A549 (cell line): ENCODE measurements around the gene CHPT1. TPM values are rescaled to one million over a fixed set of nuclear protein-coding genes. Genes with fewer than 3 reads are reported as not detected.

Source experiments
- ATAC-seq, 2 experiments: fragments of 200-7000 bp in 1 of 2; fragments of >200 bp in 1 of 2; cut with Nextera tagmentation in 1 of 2; cut with Tn5 transposase in 1 of 2; 3 replicates each; pipeline versions ENCODE4 v1.8.0 to v1.9.1; 2018 to 2020; ENCODE audit warnings: mild to moderate bottlenecking in 1 of 2, moderate library complexity in 1 of 2
- CTCF ChIA-PET: fragments of 300-600 bp; sonication (Branson Sonifier 250); formaldehyde crosslinking; extraction: SDS; loops from one replicate; lab custom pipeline; 2021; ENCODE audit warnings: antibody characterized with exemption, inconsistent platforms; lab: Yijun Ruan, JAX
- POLR2A ChIA-PET: fragments of 350-600 bp; formaldehyde crosslinking; extraction: SDS; loops from one replicate; lab custom pipeline; 2021; ENCODE audit warnings: antibody characterized with exemption, inconsistent platforms; lab: Yijun Ruan, JAX
- DNase-seq, 2 experiments: peaks; one replicate each; pipeline versions ENCODE4 v3.0.0 to v3.0.0-alpha.2; 2011 to 2016; ENCODE audit warnings: low read depth in 1 of 2, low spot score in 1 of 2
- FAIRE-seq: peaks from 2 replicates; lab custom pipeline; 2011; peaks lifted over from hg19 to GRCh38; lab: Jason Lieb, UNC
- H3K27ac ChIP-seq, 2 experiments: fragments of >200 bp; sonication (Bioruptor Twin); formaldehyde crosslinking; 3 replicates each; pipeline ENCODE4 v1.5.1; 2016 to 2017
- H3K4me1 ChIP-seq: fragments of >200 bp; sonication (Bioruptor Twin); formaldehyde crosslinking; 3 replicates; pipeline ENCODE4 v1.6.1; 2016
- H3K4me2 ChIP-seq: fragments of >200 bp; sonication (Bioruptor Twin); formaldehyde crosslinking; 3 replicates; pipeline ENCODE4 v1.6.1; 2016
- H3K4me3 ChIP-seq: fragments of >200 bp; sonication (Bioruptor Twin); formaldehyde crosslinking; 3 replicates; pipeline ENCODE4 v1.5.1; 2016
- H3K9me3 ChIP-seq: fragments of >200 bp; sonication (Bioruptor Twin); formaldehyde crosslinking; 3 replicates; pipeline ENCODE4 v1.6.1; 2016
- BHLHE40 ChIP-seq: IDR thresholded peaks from 2 replicates; pipeline ENCODE4 v1.6.1; 2012; ENCODE audit warnings: low read depth, low read length, inconsistent platforms
- CBX2 ChIP-seq: fragments of 200-600 bp; sonication (generic); IDR thresholded peaks from 2 replicates; pipeline ENCODE4 v1.6.1; 2016; ENCODE audit warnings: low read depth, mild to moderate bottlenecking, borderline replicate concordance
- CBX8 ChIP-seq: fragments of 200-600 bp; sonication (generic); IDR thresholded peaks from 2 replicates; pipeline ENCODE4 v1.6.1; 2016
- CHD2 ChIP-seq: fragments of 150-350 bp; IDR thresholded peaks from 2 replicates; pipeline ENCODE4 v1.6.1; 2014; ENCODE audit warnings: low read length; ENCODE audit not compliant: partially characterized antibody
- EHMT2 ChIP-seq: fragments of 200-600 bp; sonication (generic); IDR thresholded peaks from 2 replicates; pipeline ENCODE4 v1.6.1; 2016; ENCODE audit warnings: antibody characterized with exemption, low read depth, mild to moderate bottlenecking, moderate library complexity
- EP300 ChIP-seq, 2 experiments: fragments of >200 bp; sonication (Bioruptor Twin); formaldehyde crosslinking; IDR thresholded peaks; 2 replicates in 1 of 2; 3 replicates in 1 of 2; pipeline ENCODE4 v1.6.1; 2016 to 2017
- ESRRA ChIP-seq: fragments of 150-350 bp; IDR thresholded peaks from 2 replicates; pipeline ENCODE4 v1.6.1; 2014; ENCODE audit warnings: mild to moderate bottlenecking, low read length, borderline replicate concordance
- FOXS1 ChIP-seq: fragments of 250-450 bp; sonication (Bioruptor Pico); IDR thresholded peaks from 2 replicates; pipeline ENCODE4 v1.5.0; 2020; ENCODE audit warnings: mild to moderate bottlenecking, moderate library complexity
- HDAC2 ChIP-seq: fragments of 200-600 bp; sonication (generic); IDR thresholded peaks from 2 replicates; pipeline ENCODE4 v1.6.1; 2016
- HOXA7 ChIP-seq: fragments of 250-450 bp; sonication (Bioruptor Pico); IDR thresholded peaks from 2 replicates; pipeline ENCODE4 v1.5.0; 2020; ENCODE audit warnings: mild to moderate bottlenecking, moderate library complexity
- JUN ChIP-seq, 2 experiments: fragments of >200 bp; sonication (Bioruptor Twin); formaldehyde crosslinking; IDR thresholded peaks; 2 replicates in 1 of 2; 3 replicates in 1 of 2; pipeline ENCODE4 v1.6.1; 2016 to 2017
- JUNB ChIP-seq: fragments of >200 bp; sonication (Bioruptor Twin); formaldehyde crosslinking; IDR thresholded peaks from 2 replicates; pipeline ENCODE4 v1.6.1; 2016
- KDM1A ChIP-seq: fragments of 200-600 bp; sonication (generic); IDR thresholded peaks from 2 replicates; pipeline ENCODE4 v1.6.1; 2016; ENCODE audit warnings: low read depth, mild to moderate bottlenecking
- MAFK ChIP-seq: fragments of 450-650 bp; IDR thresholded peaks from 2 replicates; pipeline ENCODE4 v1.6.1; 2014; ENCODE audit not compliant: partially characterized antibody
- MAZ ChIP-seq: fragments of 150-350 bp; IDR thresholded peaks from 2 replicates; pipeline ENCODE4 v1.6.1; 2014; ENCODE audit warnings: antibody characterized with exemption, low read depth, low read length, borderline replicate concordance
- MYC ChIP-seq: IDR thresholded peaks from 2 replicates; pipeline ENCODE4 v1.6.1; 2012; ENCODE audit warnings: mild to moderate bottlenecking, inconsistent platforms, low read length, improper control_type of control experiment, borderline replicate concordance
- NFE2L2 ChIP-seq: fragments of 150-350 bp; conservative IDR thresholded peaks from 2 replicates; pipeline ENCODE4 v1.6.1; 2014; ENCODE audit warnings: low read length
- POLR2A ChIP-seq: IDR thresholded peaks from 2 replicates; pipeline ENCODE4 v1.6.1; 2012; ENCODE audit warnings: mild to moderate bottlenecking, low read length
- POLR2AphosphoS2 ChIP-seq: conservative IDR thresholded peaks from 2 replicates; pipeline ENCODE4 v1.6.1; 2012; ENCODE audit warnings: low read length, improper control_type of control experiment, inconsistent platforms
- RARB ChIP-seq: fragments of 250-450 bp; sonication (Bioruptor Pico); IDR thresholded peaks from 2 replicates; pipeline ENCODE4 v1.8.0; 2021; ENCODE audit warnings: mild to moderate bottlenecking, moderate library complexity
- RFX5 ChIP-seq: fragments of 450-650 bp; IDR thresholded peaks from 2 replicates; pipeline ENCODE4 v1.7.1; 2014; ENCODE audit warnings: antibody characterized with exemption, mild to moderate bottlenecking, moderate library complexity
- TFCP2L1 ChIP-seq: fragments of 250-450 bp; sonication (Bioruptor Pico); IDR thresholded peaks from 2 replicates; pipeline ENCODE4 v1.5.0; 2021; ENCODE audit warnings: mild to moderate bottlenecking
- ZNF302 ChIP-seq: fragments of 250-450 bp; sonication (Bioruptor Pico); IDR thresholded peaks from 2 replicates; pipeline ENCODE4 v1.9.0; 2021; ENCODE audit warnings: inconsistent platforms, mild to moderate bottlenecking, moderate library complexity
- ZSCAN20 ChIP-seq: fragments of 250-450 bp; sonication (Bioruptor Pico); IDR thresholded peaks from 2 replicates; pipeline ENCODE4 v1.8.0; 2022; ENCODE audit warnings: mild to moderate bottlenecking, moderate library complexity
- WGBS: methylation state at CpG from one replicate; pipeline ENCODE4 v1.1.6; 2017; ENCODE audit errors: missing lambda C conversion rate; 5-methylcytosine and 5-hydroxymethylcytosine counted together
- polyA plus RNA-seq, 4 experiments: library from polyadenylated mRNA; depleted of rRNA in 3 of 4; stranded (reverse); fragments of >200 nt; fragmentation: RNase III in 1 of 4; extraction: RNeasy Plus Mini Kit Qiagen cat#74134 plus additional on column Dnase treatment in 1 of 4; gene quantifications; 2 replicates in 3 of 4; 3 replicates in 1 of 4; pipeline ENCODE4 v1.2.3, GENCODE V29; 2011 to 2017
- TF ChIP-seq, protein P1 (sequence below): fragments of 250-450 bp; sonication (Bioruptor Pico); IDR thresholded peaks from 2 replicates; pipeline ENCODE4 v1.5.0; 2020; ENCODE audit warnings: low read depth, mild to moderate bottlenecking, moderate library complexity
- TF ChIP-seq, protein P2 (sequence below): IDR thresholded peaks from 2 replicates; pipeline ENCODE4 v1.6.1; 2012; ENCODE audit warnings: low read depth, borderline replicate concordance
- TF ChIP-seq, protein P3 (sequence below): fragments of >200 bp; sonication (Bioruptor Twin); formaldehyde crosslinking; IDR thresholded peaks from 3 replicates; pipeline ENCODE4 v1.5.1; 2016
- TF ChIP-seq, protein P4 (sequence below): fragments of >200 bp; sonication (Bioruptor Twin); formaldehyde crosslinking; IDR thresholded peaks from 2 replicates; pipeline ENCODE4 v1.6.1; 2016
- TF ChIP-seq, protein P5 (sequence below): fragments of 150-350 bp; IDR thresholded peaks from 2 replicates; pipeline ENCODE4 v1.6.1; 2014; ENCODE audit warnings: low read depth, mild to moderate bottlenecking, low read length

The CHPT1 gene
- polyA plus RNA-seq, 2 of the 4 experiments (the other 2 are of a cell fraction) = 52.0 to 102 TPM

DNA sequence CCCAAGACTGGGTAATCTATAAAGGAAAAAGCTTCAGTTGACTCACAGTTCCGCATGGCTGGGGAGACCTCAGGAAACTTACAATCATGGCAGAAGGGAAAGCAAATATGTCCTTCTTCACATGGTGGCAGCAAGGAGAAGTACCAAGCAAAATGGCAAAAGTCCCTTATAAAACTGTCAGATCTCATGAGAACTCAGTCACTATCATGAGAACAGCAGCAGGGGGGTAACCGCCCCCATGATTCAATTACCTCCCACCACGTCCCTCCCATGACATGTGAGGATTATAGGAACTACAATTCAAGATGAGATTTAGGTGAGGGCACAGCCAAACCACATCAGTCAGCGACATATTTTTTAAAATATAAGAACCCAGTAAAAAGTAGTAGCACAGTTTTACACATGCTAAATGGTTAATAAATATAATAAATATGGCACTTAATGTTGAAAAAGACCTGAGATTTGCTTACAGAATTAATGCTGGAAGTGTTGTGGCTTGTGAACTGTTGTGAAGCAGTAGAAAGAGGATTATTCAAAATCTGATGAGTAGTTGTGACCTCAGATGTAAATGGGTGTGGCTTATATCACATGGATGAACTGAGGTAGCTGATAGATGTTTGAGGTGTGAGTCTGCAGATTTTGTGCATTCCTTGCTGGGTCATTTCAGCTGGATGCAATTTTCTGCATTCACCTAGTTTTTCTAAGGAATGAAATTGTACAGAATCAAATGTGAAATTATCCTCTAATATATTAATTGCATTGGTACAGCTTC, 46.9 kb upstream of the CHPT1 start:
- CTCF ChIA-PET = no interaction called here
- Histone ChIP-seq H3K4me1 (no peaks in the 10 kb centered on the region), H3K27ac (no peak overlapping the region), H3K4me2 (no peak overlapping the region), H3K9me3 (no peaks in the 10 kb centered on the region)
- 49% methylated on average over 4 of the region's 4 CpGs for WGBS
- POLR2A ChIA-PET = no interaction called here
- TF ChIP-seq, protein P1, sequence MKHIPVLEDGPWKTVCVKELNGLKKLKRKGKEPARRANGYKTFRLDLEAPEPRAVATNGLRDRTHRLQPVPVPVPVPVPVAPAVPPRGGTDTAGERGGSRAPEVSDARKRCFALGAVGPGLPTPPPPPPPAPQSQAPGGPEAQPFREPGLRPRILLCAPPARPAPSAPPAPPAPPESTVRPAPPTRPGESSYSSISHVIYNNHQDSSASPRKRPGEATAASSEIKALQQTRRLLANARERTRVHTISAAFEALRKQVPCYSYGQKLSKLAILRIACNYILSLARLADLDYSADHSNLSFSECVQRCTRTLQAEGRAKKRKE (CRISPR knock-in tag) = no peak
- no peak for TF ChIP-seq FOXS1 (CRISPR knock-in tag)
- TF ChIP-seq, protein P2, sequence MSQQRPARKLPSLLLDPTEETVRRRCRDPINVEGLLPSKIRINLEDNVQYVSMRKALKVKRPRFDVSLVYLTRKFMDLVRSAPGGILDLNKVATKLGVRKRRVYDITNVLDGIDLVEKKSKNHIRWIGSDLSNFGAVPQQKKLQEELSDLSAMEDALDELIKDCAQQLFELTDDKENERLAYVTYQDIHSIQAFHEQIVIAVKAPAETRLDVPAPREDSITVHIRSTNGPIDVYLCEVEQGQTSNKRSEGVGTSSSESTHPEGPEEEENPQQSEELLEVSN = no peak
- TF ChIP-seq JUNB = no peak
- no peak for TF ChIP-seq EHMT2
- no peak for TF ChIP-seq MAZ
- TF ChIP-seq, protein P3, sequence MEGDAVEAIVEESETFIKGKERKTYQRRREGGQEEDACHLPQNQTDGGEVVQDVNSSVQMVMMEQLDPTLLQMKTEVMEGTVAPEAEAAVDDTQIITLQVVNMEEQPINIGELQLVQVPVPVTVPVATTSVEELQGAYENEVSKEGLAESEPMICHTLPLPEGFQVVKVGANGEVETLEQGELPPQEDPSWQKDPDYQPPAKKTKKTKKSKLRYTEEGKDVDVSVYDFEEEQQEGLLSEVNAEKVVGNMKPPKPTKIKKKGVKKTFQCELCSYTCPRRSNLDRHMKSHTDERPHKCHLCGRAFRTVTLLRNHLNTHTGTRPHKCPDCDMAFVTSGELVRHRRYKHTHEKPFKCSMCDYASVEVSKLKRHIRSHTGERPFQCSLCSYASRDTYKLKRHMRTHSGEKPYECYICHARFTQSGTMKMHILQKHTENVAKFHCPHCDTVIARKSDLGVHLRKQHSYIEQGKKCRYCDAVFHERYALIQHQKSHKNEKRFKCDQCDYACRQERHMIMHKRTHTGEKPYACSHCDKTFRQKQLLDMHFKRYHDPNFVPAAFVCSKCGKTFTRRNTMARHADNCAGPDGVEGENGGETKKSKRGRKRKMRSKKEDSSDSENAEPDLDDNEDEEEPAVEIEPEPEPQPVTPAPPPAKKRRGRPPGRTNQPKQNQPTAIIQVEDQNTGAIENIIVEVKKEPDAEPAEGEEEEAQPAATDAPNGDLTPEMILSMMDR = no peak
- no peak for TF ChIP-seq RFX5
- no peak for TF ChIP-seq POLR2AphosphoS2
- no peak for TF ChIP-seq POLR2A
- no peak for TF ChIP-seq JUN (IDR thresholded peaks at IDR 0.05)
- TF ChIP-seq HDAC2 = no peak
- TF ChIP-seq HOXA7 (CRISPR knock-in tag) = no peak
- no peak for TF ChIP-seq NFE2L2
- TF ChIP-seq, protein P4, sequence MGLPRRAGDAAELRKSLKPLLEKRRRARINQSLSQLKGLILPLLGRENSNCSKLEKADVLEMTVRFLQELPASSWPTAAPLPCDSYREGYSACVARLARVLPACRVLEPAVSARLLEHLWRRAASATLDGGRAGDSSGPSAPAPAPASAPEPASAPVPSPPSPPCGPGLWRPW = no peak
- no peak for TF ChIP-seq BHLHE40
- no peak for TF ChIP-seq ZSCAN20 (CRISPR knock-in tag)
- TF ChIP-seq, all 56 proteins: peak for 0
- no peak overlapping the region for H3K4me3 ChIP-seq
- DNase-seq (no peak), ATAC-seq (no peak), FAIRE-seq (no peak)

DNA sequence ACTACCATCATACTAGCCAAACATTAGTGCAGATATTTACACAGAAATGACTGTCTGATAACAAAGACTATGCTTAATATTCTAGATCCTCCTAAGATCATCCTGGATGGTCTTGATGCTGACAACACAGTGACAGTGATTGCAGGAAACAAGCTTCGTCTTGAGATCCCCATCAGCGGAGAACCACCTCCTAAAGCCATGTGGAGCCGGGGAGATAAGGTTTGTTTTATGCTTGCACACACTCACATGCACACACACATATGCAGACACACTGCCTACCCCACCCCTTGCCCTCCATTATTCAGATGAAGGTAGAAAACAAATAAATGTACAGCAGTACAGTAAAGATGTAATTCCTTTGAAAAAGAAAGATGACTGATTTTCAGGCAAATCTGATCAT, 44.4 kb upstream of the CHPT1 start:
- DNase-seq = no peak
- no peaks in the 10 kb centered on the region for H3K4me1 ChIP-seq
- ChIA-PET POLR2A (no interaction called here), CTCF (no interaction called here)
- TF ChIP-seq, protein P4 = no peak
- TF ChIP-seq CBX8 (no peak), POLR2A (no peak), ZSCAN20 (CRISPR knock-in tag) (no peak), CHD2 (no peak), ZNF302 (CRISPR knock-in tag) (no peak), JUN (IDR thresholded peaks at IDR 0.05) (no peak), EP300 (IDR thresholded peaks at IDR 0.05) (no peak), HOXA7 (CRISPR knock-in tag) (no peak), ESRRA (no peak), TFCP2L1 (CRISPR knock-in tag) (no peak), MYC (no peak), RARB (CRISPR knock-in tag) (no peak), MAFK (no peak), KDM1A (no peak), HDAC2 (no peak), CBX2 (no peak), MAZ (no peak)
- TF ChIP-seq, protein P5, sequence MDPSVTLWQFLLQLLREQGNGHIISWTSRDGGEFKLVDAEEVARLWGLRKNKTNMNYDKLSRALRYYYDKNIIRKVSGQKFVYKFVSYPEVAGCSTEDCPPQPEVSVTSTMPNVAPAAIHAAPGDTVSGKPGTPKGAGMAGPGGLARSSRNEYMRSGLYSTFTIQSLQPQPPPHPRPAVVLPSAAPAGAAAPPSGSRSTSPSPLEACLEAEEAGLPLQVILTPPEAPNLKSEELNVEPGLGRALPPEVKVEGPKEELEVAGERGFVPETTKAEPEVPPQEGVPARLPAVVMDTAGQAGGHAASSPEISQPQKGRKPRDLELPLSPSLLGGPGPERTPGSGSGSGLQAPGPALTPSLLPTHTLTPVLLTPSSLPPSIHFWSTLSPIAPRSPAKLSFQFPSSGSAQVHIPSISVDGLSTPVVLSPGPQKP = no peak
- TF ChIP-seq, protein P2 = no peak
- H3K4me2 ChIP-seq = no peak overlapping the region
- no peak for FAIRE-seq
- no peak overlapping the region for H3K27ac ChIP-seq
- no peaks in the 10 kb centered on the region for H3K9me3 ChIP-seq
- ATAC-seq = no peak
- WGBS = 34% methylated on average over 3 of the region's 3 CpGs
- H3K4me3 ChIP-seq = no peak overlapping the region
